ENCODE measurements around the gene LAMTOR2.

Gene LAMTOR2

GRCh38 chr1:156090138-156090839, 35.7 kb downstream of the LAMTOR2 start:
- DNase-seq (ENCODE audit: insufficient read length) = no peak

GRCh38 chr1:156090840-156091188, 36.2 kb downstream of the LAMTOR2 start:
- TF ChIP-seq TAF1 (IDR thresholded peaks at IDR 0.05; ENCODE audit: borderline replicate concordance, low read depth, low read length) (no peak), POLR2A (IDR thresholded peaks at IDR 0.05; ENCODE audit: low read depth, low read length) (no peak), POLR2AphosphoS5 (IDR thresholded peaks at IDR 0.05; ENCODE audit: low read depth, low read length) (no peak)
- FAIRE-seq (peak; percentile 84), DNase-seq (ENCODE audit: insufficient read length) (peak; percentile 80)

More at GRCh38 chr1:156090138-156090839, 35.7 kb downstream of the LAMTOR2 start:
- TF ChIP-seq POLR2A (IDR thresholded peaks at IDR 0.05; ENCODE audit: low read depth, low read length) (no peak), POLR2AphosphoS5 (IDR thresholded peaks at IDR 0.05; ENCODE audit: low read depth, low read length) (no peak), TAF1 (IDR thresholded peaks at IDR 0.05; ENCODE audit: borderline replicate concordance, low read depth, low read length) (no peak)
- no peak for FAIRE-seq

GRCh38 chr1:156091610-156092009, 37.0 kb downstream of the LAMTOR2 start:
- no peak for FAIRE-seq
- no peak for DNase-seq (ENCODE audit: insufficient read length)
- TF ChIP-seq POLR2AphosphoS5 (IDR thresholded peaks at IDR 0.05; ENCODE audit: low read depth, low read length) = no peak
- TF ChIP-seq POLR2A (IDR thresholded peaks at IDR 0.05; ENCODE audit: low read depth, low read length) = no peak
- no peak for TF ChIP-seq TAF1 (IDR thresholded peaks at IDR 0.05; ENCODE audit: borderline replicate concordance, low read depth, low read length)

- DNase-seq (ENCODE audit: insufficient read length) = no peak
- FAIRE-seq = peak; percentile 61
- TF ChIP-seq TAF1 (IDR thresholded peaks at IDR 0.05; ENCODE audit: borderline replicate concordance, low read depth, low read length) = no peak
- no peak for TF ChIP-seq POLR2A (IDR thresholded peaks at IDR 0.05; ENCODE audit: low read depth, low read length)
- TF ChIP-seq POLR2AphosphoS5 (IDR thresholded peaks at IDR 0.05; ENCODE audit: low read depth, low read length) = no peak
These were observed 41.4 kb downstream of the LAMTOR2 start for GRCh38 chr1:156095906-156096508.

GRCh38 chr1:156096640-156097391, 42.2 kb downstream of the LAMTOR2 start:
- FAIRE-seq (peak; percentile 96), DNase-seq (ENCODE audit: insufficient read length) (peak; percentile 88)
- no peak; the same call in 1 of the 2 replicates for TF ChIP-seq TAF1 (IDR thresholded peaks at IDR 0.05; ENCODE audit: borderline replicate concordance, low read depth, low read length)
- TF ChIP-seq POLR2A (IDR thresholded peaks at IDR 0.05; ENCODE audit: low read depth, low read length) = peak; percentile 55; the same call in 1 of the 2 replicates
- no peak; the same call in 1 of the 2 replicates for TF ChIP-seq POLR2AphosphoS5 (IDR thresholded peaks at IDR 0.05; ENCODE audit: low read depth, low read length)

GRCh38 chr1:156097499-156098178, 43.1 kb downstream of the LAMTOR2 start:
- FAIRE-seq = peak; percentile 74
- TF ChIP-seq POLR2AphosphoS5 (IDR thresholded peaks at IDR 0.05; ENCODE audit: low read depth, low read length) (peak; percentile 74), POLR2A (IDR thresholded peaks at IDR 0.05; ENCODE audit: low read depth, low read length) (peak; percentile 53; the same call in 1 of the 2 replicates), TAF1 (IDR thresholded peaks at IDR 0.05; ENCODE audit: borderline replicate concordance, low read depth, low read length) (no peak)

GRCh38 chr1:156098784-156099183, 44.2 kb downstream of the LAMTOR2 start:
- FAIRE-seq (no peak), DNase-seq (ENCODE audit: insufficient read length) (no peak)
- TF ChIP-seq POLR2AphosphoS5 (IDR thresholded peaks at IDR 0.05; ENCODE audit: low read depth, low read length) (no peak), POLR2A (IDR thresholded peaks at IDR 0.05; ENCODE audit: low read depth, low read length) (peak; percentile 26; the same call in 1 of the 2 replicates)

More at GRCh38 chr1:156097499-156098178, 43.1 kb downstream of the LAMTOR2 start:
- no peak for DNase-seq (ENCODE audit: insufficient read length)

- DNase-seq (ENCODE audit: insufficient read length) (no peak), FAIRE-seq (no peak)
- TF ChIP-seq POLR2A (IDR thresholded peaks at IDR 0.05; ENCODE audit: low read depth, low read length) (no peak), TAF1 (IDR thresholded peaks at IDR 0.05; ENCODE audit: borderline replicate concordance, low read depth, low read length) (no peak), POLR2AphosphoS5 (IDR thresholded peaks at IDR 0.05; ENCODE audit: low read depth, low read length) (no peak)
These were observed 44.7 kb downstream of the LAMTOR2 start for GRCh38 chr1:156099282-156099681.

- FAIRE-seq = no peak
- no peak for TF ChIP-seq TAF1 (IDR thresholded peaks at IDR 0.05; ENCODE audit: borderline replicate concordance, low read depth, low read length)
- TF ChIP-seq POLR2AphosphoS5 (IDR thresholded peaks at IDR 0.05; ENCODE audit: low read depth, low read length) = no peak
- TF ChIP-seq POLR2A (IDR thresholded peaks at IDR 0.05; ENCODE audit: low read depth, low read length) = no peak
- no peak for DNase-seq (ENCODE audit: insufficient read length)
These were observed 45.8 kb downstream of the LAMTOR2 start for GRCh38 chr1:156100205-156100995.

GRCh38 chr1:156101880-156102279, 47.3 kb downstream of the LAMTOR2 start:
- DNase-seq (ENCODE audit: insufficient read length) (no peak), FAIRE-seq (no peak)
- TF ChIP-seq POLR2A (IDR thresholded peaks at IDR 0.05; ENCODE audit: low read depth, low read length) (no peak), TAF1 (IDR thresholded peaks at IDR 0.05; ENCODE audit: borderline replicate concordance, low read depth, low read length) (no peak), POLR2AphosphoS5 (IDR thresholded peaks at IDR 0.05; ENCODE audit: low read depth, low read length) (no peak)

All from GM12892 (cell line).